ENCODE results near the gene COQ8B. TPM values are rescaled to one million over a fixed set of nuclear protein-coding genes. Genes with fewer than 3 reads are reported as not detected.
"Not testable (repeated sequence)": the region's sequence is repeated elsewhere in the genome, so short reads cannot be mapped to it uniquely, and the experiment has no call there.

Gene COQ8B
- total RNA-seq: 10 to 100 TPM; 34.5 to 57.7 (median 45.3) TPM

DNA sequence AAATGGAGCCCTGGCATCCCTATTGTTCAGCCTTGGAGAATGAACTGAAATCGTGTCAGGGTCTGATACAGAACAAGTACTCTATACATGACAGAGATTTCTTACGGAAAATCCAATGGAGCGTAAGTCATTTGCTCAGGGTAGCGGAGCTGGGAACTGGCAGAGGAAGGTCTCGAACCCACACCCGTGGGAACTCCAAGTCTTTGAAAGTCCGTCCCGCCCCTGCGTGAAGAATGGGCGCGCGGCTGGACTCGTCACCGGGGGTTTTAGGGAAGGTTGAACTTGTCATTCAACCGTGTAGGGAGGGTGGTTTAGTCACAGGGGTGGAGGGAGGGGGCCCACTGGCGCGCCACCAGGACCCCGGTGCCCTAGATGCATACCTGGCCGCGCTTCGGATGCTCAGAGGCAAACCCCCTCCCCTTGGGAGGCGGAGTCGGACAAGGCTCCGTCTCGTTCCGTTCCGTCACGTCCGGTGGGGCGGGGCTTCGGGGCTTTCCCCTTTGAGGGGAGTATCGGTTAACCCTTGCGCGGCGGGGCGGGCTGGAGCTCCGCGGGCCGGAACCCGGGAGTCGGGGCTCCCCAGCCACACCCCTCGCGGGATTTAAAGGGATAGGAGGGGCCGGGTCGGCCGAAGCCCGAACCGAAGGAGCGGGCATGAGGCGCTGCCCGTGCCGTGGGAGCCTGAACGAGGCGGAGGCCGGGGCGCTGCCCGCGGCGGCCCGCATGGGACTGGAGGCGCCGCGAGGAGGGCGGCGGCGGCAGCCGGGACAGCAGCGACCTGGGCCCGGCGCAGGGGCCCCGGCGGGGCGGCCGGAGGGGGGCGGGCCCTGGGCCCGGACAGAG, at the start of gene COQ8B, which contains the start of gene ITPKC:
Gene COQ8B, minus strand, starts transcription at position 405 of the 843 bp plus-strand sequence. CDS start 2,254 bp downstream, outside the sequence.
Gene ITPKC, plus strand, starts transcription at position 631 of the 843 bp plus-strand sequence. Its CDS starts 24 bp downstream, at position 655.
- no peaks in the 10 kb centered on the region for H3K27me3 ChIP-seq
- H3K4me3 ChIP-seq: peak within 1 kb of the TSS; percentile 73 to 92 (median 78)
- intact Hi-C loops (cut with DNase I): no loop called here
- 0% methylated on average over 1 of the region's 76 CpGs for WGBS
- peaks cover 30 to 82% (median 68%) of the 10 kb centered on the region in 4 donors for H3K4me1 ChIP-seq
- TF ChIP-seq, protein P1, sequence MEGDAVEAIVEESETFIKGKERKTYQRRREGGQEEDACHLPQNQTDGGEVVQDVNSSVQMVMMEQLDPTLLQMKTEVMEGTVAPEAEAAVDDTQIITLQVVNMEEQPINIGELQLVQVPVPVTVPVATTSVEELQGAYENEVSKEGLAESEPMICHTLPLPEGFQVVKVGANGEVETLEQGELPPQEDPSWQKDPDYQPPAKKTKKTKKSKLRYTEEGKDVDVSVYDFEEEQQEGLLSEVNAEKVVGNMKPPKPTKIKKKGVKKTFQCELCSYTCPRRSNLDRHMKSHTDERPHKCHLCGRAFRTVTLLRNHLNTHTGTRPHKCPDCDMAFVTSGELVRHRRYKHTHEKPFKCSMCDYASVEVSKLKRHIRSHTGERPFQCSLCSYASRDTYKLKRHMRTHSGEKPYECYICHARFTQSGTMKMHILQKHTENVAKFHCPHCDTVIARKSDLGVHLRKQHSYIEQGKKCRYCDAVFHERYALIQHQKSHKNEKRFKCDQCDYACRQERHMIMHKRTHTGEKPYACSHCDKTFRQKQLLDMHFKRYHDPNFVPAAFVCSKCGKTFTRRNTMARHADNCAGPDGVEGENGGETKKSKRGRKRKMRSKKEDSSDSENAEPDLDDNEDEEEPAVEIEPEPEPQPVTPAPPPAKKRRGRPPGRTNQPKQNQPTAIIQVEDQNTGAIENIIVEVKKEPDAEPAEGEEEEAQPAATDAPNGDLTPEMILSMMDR (IDR thresholded peaks at IDR 0.05): peak; percentile 9 to 38 (median 33)
- TF ChIP-seq POLR2AphosphoS5 (IDR thresholded peaks at IDR 0.05) (peak; percentile 97 to 99), POLR2A (IDR thresholded peaks at IDR 0.05; ENCODE audit: low read depth) (peak; percentile 82), EP300 (IDR thresholded peaks at IDR 0.05) (no peak)
- peak; percentile 100 for DNase-seq (ENCODE audit: extremely low spot score)
- H3K27ac ChIP-seq (replicated peaks in 1 of 4): peak within 1 kb of the TSS; percentile 95 to 99 (median 98)
- H3K36me3 ChIP-seq: peaks cover 0 to 24% (median 17%) of the 10 kb centered on the region in 4 donors
- H3K9me3 ChIP-seq: no peaks in the 10 kb centered on the region

- H3K27me3 ChIP-seq; H3K27ac ChIP-seq (replicated peaks in 1 of 4); intact Hi-C loops (cut with DNase I); H3K4me1 ChIP-seq; H3K9me3 ChIP-seq; H3K4me3 ChIP-seq; DNase-seq (ENCODE audit: extremely low spot score): not testable (repeated sequence)
- 95% methylated on average over 13 of the region's 13 CpGs for WGBS
- H3K36me3 ChIP-seq: peaks cover 47 to 70% (median 59%) of the 10 kb centered on the region in 4 donors
Measured at GRCh38 chr19:40766385-40766784, 49.7 kb upstream of the COQ8B start.

DNA sequence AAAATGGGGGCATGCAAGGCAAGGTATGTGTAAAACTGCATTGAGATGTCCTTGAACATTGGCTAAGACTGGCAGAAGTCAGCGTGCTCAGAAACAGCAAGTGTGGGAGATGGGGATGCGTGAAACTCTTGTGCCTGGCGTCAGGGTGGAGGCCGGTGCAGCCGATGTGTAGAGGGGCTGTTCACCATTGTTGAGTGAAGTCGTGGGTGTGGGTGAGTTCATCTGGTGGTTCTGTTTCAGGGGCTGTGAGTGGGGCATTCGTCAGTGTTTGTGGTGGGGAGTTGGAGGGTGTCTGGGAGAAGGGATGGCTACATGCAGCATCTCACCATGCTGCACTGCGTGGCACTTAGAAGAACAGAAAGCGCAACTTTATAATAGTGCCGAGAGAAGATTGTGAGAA, 47.3 kb upstream of the COQ8B start:
- no peak overlapping the region for H3K27ac ChIP-seq (replicated peaks in 1 of 4)
- intact Hi-C loops (cut with DNase I): no loop called here
- TF ChIP-seq POLR2A (IDR thresholded peaks at IDR 0.05; ENCODE audit: low read depth) (no peak), POLR2AphosphoS5 (IDR thresholded peaks at IDR 0.05) (no peak), EP300 (IDR thresholded peaks at IDR 0.05) (no peak)
- TF ChIP-seq, protein P1 (IDR thresholded peaks at IDR 0.05): no peak
- H3K36me3 ChIP-seq: peaks cover 67 to 89% (median 80%) of the 10 kb centered on the region in 4 donors
- no peak for DNase-seq (ENCODE audit: extremely low spot score)
- WGBS: 97% methylated on average over 10 of the region's 10 CpGs
- no peaks in the 10 kb centered on the region for H3K4me1 ChIP-seq
- no peaks in the 10 kb centered on the region for H3K27me3 ChIP-seq
- H3K9me3 ChIP-seq: no peaks in the 10 kb centered on the region
- no peak overlapping the region for H3K4me3 ChIP-seq

GRCh38 chr19:40763526-40763925, 46.8 kb upstream of the COQ8B start:
- Histone ChIP-seq H3K4me3 (no peak overlapping the region), H3K36me3 (peaks cover 72 to 94% (median 84%) of the 10 kb centered on the region in 4 donors)

More at GRCh38 chr19:40763526-40763925, 46.8 kb upstream of the COQ8B start:
- WGBS: 87% methylated on average over 7 of the region's 7 CpGs
- intact Hi-C loops (cut with DNase I): no loop called here
- TF ChIP-seq EP300 (IDR thresholded peaks at IDR 0.05): no peak
- no peak for TF ChIP-seq POLR2AphosphoS5 (IDR thresholded peaks at IDR 0.05)
- TF ChIP-seq POLR2A (IDR thresholded peaks at IDR 0.05; ENCODE audit: low read depth): no peak
- TF ChIP-seq, protein P1 (IDR thresholded peaks at IDR 0.05): no peak
- H3K27me3 ChIP-seq: no peaks in the 10 kb centered on the region
- no peak overlapping the region for H3K27ac ChIP-seq (replicated peaks in 1 of 4)
- H3K9me3 ChIP-seq: no peaks in the 10 kb centered on the region
- no peak for DNase-seq (ENCODE audit: extremely low spot score)
- H3K4me1 ChIP-seq: no peaks in the 10 kb centered on the region
